Kidney capillary endothelial cell (primary cell): ENCODE results near the gene SH3PXD2A.
A peak's percentile ranks its signal among the peaks of the same experiment; 100 is the strongest.

Experiments
- DNase-seq: peaks from one replicate; pipeline ENCODE4 v3.0.0-alpha.2; 2018; ENCODE audit warnings: low spot score

Gene SH3PXD2A

GRCh38 chr10:103562383-103562782 is 293.0 kb downstream of the SH3PXD2A start:
- no peak for DNase-seq

- no peak for DNase-seq
Measured at GRCh38 chr10:103560886-103561285, 294.5 kb downstream of the SH3PXD2A start.

GRCh38 chr10:103559776-103560175 is 295.6 kb downstream of the SH3PXD2A start:
- DNase-seq = no peak

GRCh38 chr10:103558911-103559310 is 296.5 kb downstream of the SH3PXD2A start:
- DNase-seq = no peak

- DNase-seq = no peak
Measured at GRCh38 chr10:103557455-103557854, 297.9 kb downstream of the SH3PXD2A start.

GRCh38 chr10:103556383-103557007 is 298.9 kb downstream of the SH3PXD2A start:
- no peak for DNase-seq

- no peak for DNase-seq
Measured at GRCh38 chr10:103555712-103556111, 299.7 kb downstream of the SH3PXD2A start.

- no peak for DNase-seq
Measured at GRCh38 chr10:103555325-103555649, 300.1 kb downstream of the SH3PXD2A start.

- DNase-seq = peak; percentile 10
Measured at GRCh38 chr10:103554488-103555324, 300.7 kb downstream of the SH3PXD2A start.

- no peak for DNase-seq
Measured at GRCh38 chr10:103553743-103554487, 301.5 kb downstream of the SH3PXD2A start.

GRCh38 chr10:103552856-103553742 is 302.3 kb downstream of the SH3PXD2A start:
- no peak for DNase-seq

- DNase-seq = no peak
Measured at GRCh38 chr10:103551619-103552602, 303.5 kb downstream of the SH3PXD2A start.

GRCh38 chr10:103550229-103550628 is 305.1 kb downstream of the SH3PXD2A start:
- DNase-seq = no peak

- DNase-seq = no peak
Measured at GRCh38 chr10:103549349-103549685, 306.1 kb downstream of the SH3PXD2A start.

- DNase-seq = no peak
Measured at GRCh38 chr10:103548581-103549348, 306.6 kb downstream of the SH3PXD2A start.

- DNase-seq = no peak
Measured at GRCh38 chr10:103548006-103548405, 307.4 kb downstream of the SH3PXD2A start.

GRCh38 chr10:103547391-103547946 is 307.9 kb downstream of the SH3PXD2A start:
- no peak for DNase-seq

GRCh38 chr10:103546401-103546800 is 309.0 kb downstream of the SH3PXD2A start:
- DNase-seq = no peak

- DNase-seq = no peak
Measured at GRCh38 chr10:103545771-103546281, 309.6 kb downstream of the SH3PXD2A start.
